Endothelial cell (in vitro differentiated cells): ENCODE measurements around the gene LHB. TPM values are rescaled to one million over a fixed set of nuclear protein-coding genes. Genes with fewer than 3 reads are reported as not detected.
"Not testable (repeated sequence)": the region's sequence is repeated elsewhere in the genome, so short reads cannot be mapped to it uniquely, and the experiment has no call there.

Source experiments
- DNase-seq: peaks from one replicate; pipeline ENCODE4 v3.0.0; 2021; ENCODE audit warnings: low spot score
- H3K27ac Mint-ChIP-seq: one replicate; pipeline ENCODE4 v1.8.0; 2021; ENCODE audit warnings: mixed read lengths, inconsistent platforms; ENCODE audit not compliant: unreplicated experiment
- H3K27me3 Mint-ChIP-seq: one replicate; pipeline ENCODE4 v1.8.0; 2021; ENCODE audit warnings: mild to moderate bottlenecking, moderate library complexity, mixed read lengths, inconsistent platforms; ENCODE audit not compliant: unreplicated experiment
- H3K36me3 Mint-ChIP-seq: one replicate; pipeline ENCODE4 v1.8.0; 2021; ENCODE audit warnings: mild to moderate bottlenecking, low read depth, mixed read lengths, inconsistent platforms; ENCODE audit not compliant: unreplicated experiment
- H3K4me1 Mint-ChIP-seq: one replicate; pipeline ENCODE4 v1.8.0; 2021; ENCODE audit warnings: mild to moderate bottlenecking, mixed read lengths, inconsistent platforms; ENCODE audit not compliant: unreplicated experiment
- H3K4me3 Mint-ChIP-seq: one replicate; pipeline ENCODE4 v1.8.0; 2021; ENCODE audit warnings: mild to moderate bottlenecking, mixed read lengths, inconsistent platforms; ENCODE audit not compliant: unreplicated experiment
- H3K9me3 Mint-ChIP-seq: one replicate; pipeline ENCODE4 v1.8.0; 2021; ENCODE audit warnings: mixed read lengths, inconsistent platforms; ENCODE audit not compliant: unreplicated experiment
- CTCF ChIP-seq: fragments of 200-600 bp; sonication (generic); IDR thresholded peaks from one replicate; pipeline ENCODE4 v1.5.0; 2021; ENCODE audit warnings: antibody characterized with exemption; ENCODE audit not compliant: unreplicated experiment
- total RNA-seq: library from RNA; stranded (reverse); fragmentation: NEBNext Ultra II Directional; extraction: Animal tissue kit (Norgen Biotek cat#: 25700); gene quantifications from one replicate; pipeline ENCODE4 v1.2.1, GENCODE V29; 2021; ENCODE audit not compliant: unreplicated experiment

The LHB gene
- total RNA-seq, 1 donor from 2014 or later = 1.4 TPM

GRCh38 chr19:49022116-49022515 lies 5.2 kb upstream of the LHB start:
- H3K27me3 Mint-ChIP-seq = peaks cover 8% of the 10 kb centered on the region
- H3K36me3 Mint-ChIP-seq = no peaks in the 10 kb centered on the region
- peaks cover 4% of the 10 kb centered on the region for H3K4me1 Mint-ChIP-seq
- TF ChIP-seq CTCF = no peak
- no peak overlapping the region for H3K4me3 Mint-ChIP-seq
- DNase-seq = no peak
- no peak overlapping the region for H3K27ac Mint-ChIP-seq
- no peaks in the 10 kb centered on the region for H3K9me3 Mint-ChIP-seq

GRCh38 chr19:49020931-49021895 lies 4.3 kb upstream of the LHB start:
- H3K9me3 Mint-ChIP-seq = no peaks in the 10 kb centered on the region
- no peak for DNase-seq
- H3K27me3 Mint-ChIP-seq = peaks cover 10% of the 10 kb centered on the region
- H3K36me3 Mint-ChIP-seq = no peaks in the 10 kb centered on the region
- H3K27ac Mint-ChIP-seq = no peak overlapping the region
- TF ChIP-seq CTCF = no peak
- no peak overlapping the region for H3K4me3 Mint-ChIP-seq
- peaks cover 4% of the 10 kb centered on the region for H3K4me1 Mint-ChIP-seq

- Mint-ChIP-seq H3K27me3 (peaks cover 9% of the 10 kb centered on the region), H3K36me3 (no peaks in the 10 kb centered on the region), H3K4me3 (no peak overlapping the region), H3K4me1 (peaks cover 4% of the 10 kb centered on the region), H3K9me3 (no peaks in the 10 kb centered on the region), H3K27ac (no peak overlapping the region)
- DNase-seq = no peak
- TF ChIP-seq CTCF = no peak
These were observed 3.5 kb upstream of the LHB start for GRCh38 chr19:49020342-49020741.

- H3K27ac Mint-ChIP-seq = peak overlapping the region; percentile 26
- H3K9me3 Mint-ChIP-seq = no peaks in the 10 kb centered on the region
- H3K4me3 Mint-ChIP-seq = peak overlapping the region; percentile 75
- DNase-seq = peak; percentile 71
- peaks cover 9% of the 10 kb centered on the region for H3K27me3 Mint-ChIP-seq
- H3K36me3 Mint-ChIP-seq = no peaks in the 10 kb centered on the region
- TF ChIP-seq CTCF = no peak
- H3K4me1 Mint-ChIP-seq = peaks cover 4% of the 10 kb centered on the region
These were observed 2.5 kb upstream of the LHB start for GRCh38 chr19:49019242-49019932.

GRCh38 chr19:49018388-49019241 lies 1.7 kb upstream of the LHB start:
- H3K36me3 Mint-ChIP-seq, H3K27me3 Mint-ChIP-seq, H3K9me3 Mint-ChIP-seq, DNase-seq, H3K4me1 Mint-ChIP-seq: not testable (repeated sequence)
- peak overlapping the region; percentile 75 for H3K4me3 Mint-ChIP-seq
- peak overlapping the region; percentile 26 for H3K27ac Mint-ChIP-seq
